Measurements from ENCODE around the gene RNF112.

The RNF112 gene

DNA sequence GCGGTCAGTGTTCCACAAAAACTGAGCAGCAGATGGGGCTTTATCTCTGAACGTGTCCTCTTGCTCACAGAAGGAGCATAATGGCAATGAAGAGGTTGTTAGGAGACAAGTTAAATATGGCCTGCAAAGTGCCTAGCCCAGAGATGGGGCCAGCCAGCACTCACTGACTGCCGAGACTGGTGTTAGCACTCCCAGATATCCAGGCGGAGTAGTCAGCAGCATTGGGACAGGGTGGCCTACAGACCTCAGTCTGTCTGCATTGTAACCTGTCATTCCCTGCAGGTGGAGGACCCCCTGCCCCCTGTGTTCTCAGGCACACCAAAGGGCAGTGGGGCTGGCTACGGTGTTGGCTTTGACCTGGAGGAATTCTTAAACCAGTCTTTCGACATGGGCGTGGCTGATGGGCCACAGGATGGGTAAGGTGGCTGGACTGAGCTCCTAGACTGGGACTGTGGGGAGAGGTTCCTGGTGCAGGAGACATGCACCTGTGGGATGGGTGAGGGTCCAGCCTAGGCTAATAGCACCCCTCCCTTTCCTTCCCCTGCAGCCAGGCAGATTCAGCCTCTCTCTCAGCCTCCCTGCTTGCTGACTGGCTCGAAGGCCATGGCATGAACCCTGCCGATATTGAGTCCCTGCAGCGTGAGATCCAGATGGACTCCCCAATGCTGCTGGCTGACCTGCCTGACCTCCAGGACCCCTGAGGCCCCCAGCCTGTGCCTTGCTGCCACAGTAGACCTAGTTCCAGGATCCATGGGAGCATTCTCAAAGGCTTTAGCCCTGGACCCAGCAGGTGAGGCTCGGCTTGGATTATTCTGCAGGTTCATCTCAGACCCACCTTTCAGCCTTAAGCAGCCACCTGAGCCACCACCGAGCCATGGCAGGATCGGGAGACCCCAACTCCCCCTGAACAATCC, 28.2 kb upstream of the RNF112 start:
- no peaks in the 10 kb centered on the region for H3K9me2 ChIP-seq (replicated peaks; ENCODE audit: low read depth, low read length)
- no peaks in the 10 kb centered on the region for H3K27me3 ChIP-seq (ENCODE audit: insufficient read depth, low read length, poor library complexity, severe bottlenecking)
- H3K9me3 ChIP-seq (ENCODE audit: insufficient read depth, low read depth, low read length): no peaks in the 10 kb centered on the region
- TF ChIP-seq EZH2phosphoT487 (IDR thresholded peaks at IDR 0.05; ENCODE audit: borderline replicate concordance): no peak
- TF ChIP-seq, protein P1, sequence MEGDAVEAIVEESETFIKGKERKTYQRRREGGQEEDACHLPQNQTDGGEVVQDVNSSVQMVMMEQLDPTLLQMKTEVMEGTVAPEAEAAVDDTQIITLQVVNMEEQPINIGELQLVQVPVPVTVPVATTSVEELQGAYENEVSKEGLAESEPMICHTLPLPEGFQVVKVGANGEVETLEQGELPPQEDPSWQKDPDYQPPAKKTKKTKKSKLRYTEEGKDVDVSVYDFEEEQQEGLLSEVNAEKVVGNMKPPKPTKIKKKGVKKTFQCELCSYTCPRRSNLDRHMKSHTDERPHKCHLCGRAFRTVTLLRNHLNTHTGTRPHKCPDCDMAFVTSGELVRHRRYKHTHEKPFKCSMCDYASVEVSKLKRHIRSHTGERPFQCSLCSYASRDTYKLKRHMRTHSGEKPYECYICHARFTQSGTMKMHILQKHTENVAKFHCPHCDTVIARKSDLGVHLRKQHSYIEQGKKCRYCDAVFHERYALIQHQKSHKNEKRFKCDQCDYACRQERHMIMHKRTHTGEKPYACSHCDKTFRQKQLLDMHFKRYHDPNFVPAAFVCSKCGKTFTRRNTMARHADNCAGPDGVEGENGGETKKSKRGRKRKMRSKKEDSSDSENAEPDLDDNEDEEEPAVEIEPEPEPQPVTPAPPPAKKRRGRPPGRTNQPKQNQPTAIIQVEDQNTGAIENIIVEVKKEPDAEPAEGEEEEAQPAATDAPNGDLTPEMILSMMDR (conservative IDR thresholded peaks at IDR 0.05; ENCODE audit: low read length): no peak
- H3F3A ChIP-seq (ENCODE audit: low read depth): no peaks in the 10 kb centered on the region
- H4K20me1 ChIP-seq (ENCODE audit: insufficient read depth, low read length, poor library complexity, severe bottlenecking): no peaks in the 10 kb centered on the region
- H3K36me3 ChIP-seq (ENCODE audit: insufficient read depth, low read length): peaks cover 14% of the 10 kb centered on the region; the same call in 1 of the 2 replicates
- H3K9ac ChIP-seq (ENCODE audit: low read depth, low read length, poor library complexity, severe bottlenecking): no peak overlapping the region
- no peak overlapping the region for H2AFZ ChIP-seq (ENCODE audit: low read length)
- peaks cover 24% of the 10 kb centered on the region for H3K79me2 ChIP-seq (ENCODE audit: insufficient read depth, low read length)
- H3K4me2 ChIP-seq (ENCODE audit: low read depth, low read length, poor library complexity, severe bottlenecking): no peak overlapping the region
- peaks cover 11% of the 10 kb centered on the region for H3K4me1 ChIP-seq (ENCODE audit: insufficient read depth, low read length, poor library complexity, severe bottlenecking)
- H3K4me3 ChIP-seq (ENCODE audit: low read length, poor library complexity, severe bottlenecking): no peak overlapping the region

- H3K4me3 ChIP-seq (ENCODE audit: low read length, poor library complexity, severe bottlenecking): no peak overlapping the region
- H3K4me2 ChIP-seq (ENCODE audit: low read depth, low read length, poor library complexity, severe bottlenecking): no peak overlapping the region
- no peak overlapping the region for H3K9ac ChIP-seq (ENCODE audit: low read depth, low read length, poor library complexity, severe bottlenecking)
- TF ChIP-seq EZH2phosphoT487 (IDR thresholded peaks at IDR 0.05; ENCODE audit: borderline replicate concordance): no peak
- TF ChIP-seq, protein P1 (conservative IDR thresholded peaks at IDR 0.05; ENCODE audit: low read length): no peak
- H3K79me2 ChIP-seq (ENCODE audit: insufficient read depth, low read length): peaks cover 18% of the 10 kb centered on the region
- peaks cover 14% of the 10 kb centered on the region; the same call in 1 of the 2 replicates for H3K36me3 ChIP-seq (ENCODE audit: insufficient read depth, low read length)
- no peaks in the 10 kb centered on the region for H3F3A ChIP-seq (ENCODE audit: low read depth)
- no peaks in the 10 kb centered on the region for H4K20me1 ChIP-seq (ENCODE audit: insufficient read depth, low read length, poor library complexity, severe bottlenecking)
- H3K9me2 ChIP-seq (replicated peaks; ENCODE audit: low read depth, low read length): no peaks in the 10 kb centered on the region
- no peaks in the 10 kb centered on the region for H3K9me3 ChIP-seq (ENCODE audit: insufficient read depth, low read depth, low read length)
- H3K27me3 ChIP-seq (ENCODE audit: insufficient read depth, low read length, poor library complexity, severe bottlenecking): no peaks in the 10 kb centered on the region
- peaks cover 7% of the 10 kb centered on the region for H3K4me1 ChIP-seq (ENCODE audit: insufficient read depth, low read length, poor library complexity, severe bottlenecking)
- no peak overlapping the region for H2AFZ ChIP-seq (ENCODE audit: low read length)
Observed at GRCh38 chr17:19383681-19384470, 27.2 kb upstream of the RNF112 start.

GRCh38 chr17:19384723-19385391, 26.2 kb upstream of the RNF112 start:
- Histone ChIP-seq H3K4me2 (ENCODE audit: low read depth, low read length, poor library complexity, severe bottlenecking) (no peak overlapping the region), H3K79me2 (ENCODE audit: insufficient read depth, low read length) (peaks cover 9% of the 10 kb centered on the region; the same call in 1 of the 2 replicates), H3K36me3 (ENCODE audit: insufficient read depth, low read length) (peaks cover 14% of the 10 kb centered on the region; the same call in 1 of the 2 replicates), H3K27me3 (ENCODE audit: insufficient read depth, low read length, poor library complexity, severe bottlenecking) (no peaks in the 10 kb centered on the region), H3F3A (ENCODE audit: low read depth) (no peaks in the 10 kb centered on the region), H3K9ac (ENCODE audit: low read depth, low read length, poor library complexity, severe bottlenecking) (no peak overlapping the region), H3K9me2 (replicated peaks; ENCODE audit: low read depth, low read length) (no peaks in the 10 kb centered on the region), H2AFZ (ENCODE audit: low read length) (no peak overlapping the region), H3K4me1 (ENCODE audit: insufficient read depth, low read length, poor library complexity, severe bottlenecking) (peaks cover 5% of the 10 kb centered on the region), H3K9me3 (ENCODE audit: insufficient read depth, low read depth, low read length) (no peaks in the 10 kb centered on the region), H3K4me3 (ENCODE audit: low read length, poor library complexity, severe bottlenecking) (no peak overlapping the region), H4K20me1 (ENCODE audit: insufficient read depth, low read length, poor library complexity, severe bottlenecking) (no peaks in the 10 kb centered on the region)
- TF ChIP-seq EZH2phosphoT487 (IDR thresholded peaks at IDR 0.05; ENCODE audit: borderline replicate concordance): no peak
- TF ChIP-seq, protein P1 (conservative IDR thresholded peaks at IDR 0.05; ENCODE audit: low read length): no peak

Data from Loucy (cell line).